Breast epithelium (tissue), 3 donors: Measurements from ENCODE around the gene SLC26A11.

ENCODE experiments used
- POLR2A ChIP-seq: fragments of 450-650 bp; IDR thresholded peaks from one replicate; pipeline ENCODE4 v1.6.1; 2016; ENCODE audit warnings: antibody characterized with exemption, mild to moderate bottlenecking, moderate library complexity
- POLR2AphosphoS5 ChIP-seq, 3 donors: sonication (generic); formaldehyde crosslinking; IDR thresholded peaks; one replicate each; pipeline ENCODE4 v1.6.1; 2017; ENCODE audit warnings: antibody characterized with exemption in 3 of 3
- TF ChIP-seq, protein P1 (sequence below), 3 donors: fragments of 450-650 bp; IDR thresholded peaks; one replicate each; pipeline ENCODE4 v1.5.1; 2016 to 2017; ENCODE audit warnings: antibody characterized with exemption in 3 of 3, mild to moderate bottlenecking in 3 of 3, moderate library complexity in 3 of 3

DNA sequence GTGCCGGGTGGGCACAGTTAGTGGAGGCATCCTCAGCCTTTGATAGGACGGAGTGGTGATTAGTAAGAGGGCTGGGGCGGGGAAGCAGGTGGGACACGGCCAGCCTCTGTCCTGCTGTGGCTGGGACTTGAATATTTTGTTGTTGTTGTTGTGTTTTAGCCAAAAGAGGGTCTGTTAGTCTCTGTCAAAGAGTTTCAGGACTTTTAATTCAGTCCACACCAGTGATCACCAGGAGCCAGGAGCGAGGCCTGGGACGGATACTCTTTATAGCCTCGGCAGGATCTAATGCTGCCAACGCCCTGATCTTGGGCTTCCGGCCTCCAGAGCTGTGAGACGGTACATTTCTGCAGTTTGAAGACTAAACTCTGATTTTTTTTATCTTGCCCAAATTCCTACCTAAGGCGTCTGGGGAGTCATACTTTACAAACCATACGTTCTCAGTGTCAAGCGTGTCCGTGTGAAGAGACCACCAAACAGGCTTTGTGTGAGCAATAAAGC is 37.5 kb downstream of the SLC26A11 start:
- TF ChIP-seq, protein P1, sequence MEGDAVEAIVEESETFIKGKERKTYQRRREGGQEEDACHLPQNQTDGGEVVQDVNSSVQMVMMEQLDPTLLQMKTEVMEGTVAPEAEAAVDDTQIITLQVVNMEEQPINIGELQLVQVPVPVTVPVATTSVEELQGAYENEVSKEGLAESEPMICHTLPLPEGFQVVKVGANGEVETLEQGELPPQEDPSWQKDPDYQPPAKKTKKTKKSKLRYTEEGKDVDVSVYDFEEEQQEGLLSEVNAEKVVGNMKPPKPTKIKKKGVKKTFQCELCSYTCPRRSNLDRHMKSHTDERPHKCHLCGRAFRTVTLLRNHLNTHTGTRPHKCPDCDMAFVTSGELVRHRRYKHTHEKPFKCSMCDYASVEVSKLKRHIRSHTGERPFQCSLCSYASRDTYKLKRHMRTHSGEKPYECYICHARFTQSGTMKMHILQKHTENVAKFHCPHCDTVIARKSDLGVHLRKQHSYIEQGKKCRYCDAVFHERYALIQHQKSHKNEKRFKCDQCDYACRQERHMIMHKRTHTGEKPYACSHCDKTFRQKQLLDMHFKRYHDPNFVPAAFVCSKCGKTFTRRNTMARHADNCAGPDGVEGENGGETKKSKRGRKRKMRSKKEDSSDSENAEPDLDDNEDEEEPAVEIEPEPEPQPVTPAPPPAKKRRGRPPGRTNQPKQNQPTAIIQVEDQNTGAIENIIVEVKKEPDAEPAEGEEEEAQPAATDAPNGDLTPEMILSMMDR (IDR thresholded peaks at IDR 0.05): no peak
- no peak for TF ChIP-seq POLR2A
- TF ChIP-seq POLR2AphosphoS5 (IDR thresholded peaks at IDR 0.05): no peak
